ENCODE measurements around the gene SH3RF1. TPM values are rescaled to one million over a fixed set of nuclear protein-coding genes. Genes with fewer than 3 reads are reported as not detected.

Gene SH3RF1
- total RNA-seq, 1 experiment from 2014 or later = 15.3 TPM

GRCh38 chr4:169205744-169206080 is 65.0 kb downstream of the SH3RF1 start:
- Histone ChIP-seq H3K79me2 (ENCODE audit: insufficient read depth, low read length) (no peaks in the 10 kb centered on the region; the same call in 1 of the 2 replicates), H3K14ac (ENCODE audit: insufficient read depth, low read length) (no peak overlapping the region), H3K4me2 (ENCODE audit: insufficient read depth, insufficient read length, low read length) (no peak overlapping the region), H2BK120ac (ENCODE audit: low read depth, low read length, poor library complexity, severe bottlenecking) (no peak overlapping the region), H3K9me3 (ENCODE audit: control insufficient read depth, low read depth, low read length) (no peaks in the 10 kb centered on the region), H3K23ac (ENCODE audit: insufficient read length, low read depth, low read length) (no peak overlapping the region), H3K56ac (ENCODE audit: insufficient read length, low read depth, low read length) (no peak overlapping the region), H2BK5ac (ENCODE audit: insufficient read length, low read length) (no peak overlapping the region), H3T11ph (ENCODE audit: low read length) (no peak overlapping the region), H3K23me2 (ENCODE audit: insufficient read length, low read depth, low read length, poor library complexity, severe bottlenecking) (no peaks in the 10 kb centered on the region), H3K27me3 (ENCODE audit: insufficient read depth, low read length) (no peaks in the 10 kb centered on the region), H3K4me1 (ENCODE audit: insufficient read depth, low read length) (no peaks in the 10 kb centered on the region), H2BK20ac (ENCODE audit: low read depth, low read length, poor library complexity, severe bottlenecking) (no peak overlapping the region), H2BK15ac (ENCODE audit: low read depth, low read length) (no peak overlapping the region), H4K8ac (replicated peaks; ENCODE audit: insufficient read length, low read depth, low read length) (no peak overlapping the region), H3K18ac (ENCODE audit: insufficient read length, low read depth, low read length) (no peak overlapping the region), H3K79me1 (ENCODE audit: insufficient read depth, low read depth, low read length, poor library complexity, severe bottlenecking) (no peaks in the 10 kb centered on the region), H3K27ac (ENCODE audit: insufficient read length, low read depth, low read length) (no peak overlapping the region), H2AK5ac (ENCODE audit: insufficient read length, low read length) (no peak overlapping the region), H2AFZ (ENCODE audit: low read length) (no peak overlapping the region), H4K91ac (ENCODE audit: insufficient read length, low read depth, low read length) (no peak overlapping the region), H3K4ac (ENCODE audit: low read depth, low read length) (no peak overlapping the region), H2BK12ac (ENCODE audit: insufficient read length, low read depth, low read length) (no peak overlapping the region), H3K9ac (ENCODE audit: extremely low read depth, insufficient read length, low read length) (no peak overlapping the region), H4K5ac (ENCODE audit: insufficient read length, low read depth, low read length) (no peak overlapping the region), H4K20me1 (ENCODE audit: control insufficient read depth, insufficient read depth, insufficient read length) (no peaks in the 10 kb centered on the region)
- DNase-seq = no peak
- Mint-ChIP-seq H3K9me3 (no peaks in the 10 kb centered on the region), H3K36me3 (ENCODE audit: insufficient read depth in 1 of 3, low read depth in 3 of 3) (peaks cover 3 to 4% (median 4%) of the 10 kb centered on the region in 3 experiments; a peak in 3 of 7 replicates), H3K4me1 (peaks cover 23 to 34% of the 10 kb centered on the region in 2 experiments), H3K27me3 (ENCODE audit: low read depth) (no peaks in the 10 kb centered on the region; the same call in 1 of the 2 replicates), H3K4me3 (no peak overlapping the region), H3K27ac (no peak overlapping the region)
- no peak for TF ChIP-seq CTCF (conservative IDR thresholded peaks at IDR 0.05)

All from H9 (cell line).